ENCODE results near the gene HGFAC.
"Not testable (repeated sequence)": the region's sequence is repeated elsewhere in the genome, so short reads cannot be mapped to it uniquely, and the experiment has no call there.

Gene HGFAC

GRCh38 chr4:3441501-3442459 lies at the start of gene HGFAC:
HGFAC (plus strand) TSS chr4:3441968; CDS start chr4:3442002, 34 bp downstream.
- DNase-seq, result no peak

GRCh38 chr4:3392321-3392720 lies 49.4 kb upstream of the HGFAC start:
- no peak for DNase-seq

GRCh38 chr4:3393171-3393570 lies 48.6 kb upstream of the HGFAC start:
- no peak for DNase-seq

GRCh38 chr4:3396600-3396999 lies 45.2 kb upstream of the HGFAC start:
- DNase-seq, result no peak

- DNase-seq, result no peak
These were observed 44.6 kb upstream of the HGFAC start for GRCh38 chr4:3397128-3397527.

GRCh38 chr4:3399277-3400194 lies 42.2 kb upstream of the HGFAC start:
- peak; percentile 44 for DNase-seq

- no peak for DNase-seq
These were observed 40.2 kb upstream of the HGFAC start for GRCh38 chr4:3401436-3402171.

- DNase-seq, result no peak
These were observed 39.0 kb upstream of the HGFAC start for GRCh38 chr4:3402491-3403347.

- DNase-seq, result no peak
These were observed 38.3 kb upstream of the HGFAC start for GRCh38 chr4:3403348-3403906.

- no peak for DNase-seq
These were observed 37.2 kb upstream of the HGFAC start for GRCh38 chr4:3404546-3404945.

- DNase-seq, result no peak
These were observed 36.6 kb upstream of the HGFAC start for GRCh38 chr4:3405176-3405575.

GRCh38 chr4:3406021-3406420 lies 35.7 kb upstream of the HGFAC start:
- no peak for DNase-seq

GRCh38 chr4:3406431-3406830 lies 35.3 kb upstream of the HGFAC start:
- DNase-seq, result no peak

- DNase-seq, result no peak
These were observed 34.5 kb upstream of the HGFAC start for GRCh38 chr4:3407171-3407771.

- DNase-seq, result no peak
These were observed 33.6 kb upstream of the HGFAC start for GRCh38 chr4:3407930-3408792.

- no peak for DNase-seq
These were observed 32.9 kb upstream of the HGFAC start for GRCh38 chr4:3408793-3409330.

- no peak for DNase-seq
These were observed 32.1 kb upstream of the HGFAC start for GRCh38 chr4:3409571-3410091.

GRCh38 chr4:3410401-3411135 lies 31.2 kb upstream of the HGFAC start:
- no peak for DNase-seq

GRCh38 chr4:3411190-3411589 lies 30.6 kb upstream of the HGFAC start:
- DNase-seq, result not testable (repeated sequence)
